ENCODE results near the gene FAM240A.

GRCh38 chr3:46664188-46664970 is 52.1 kb downstream of the FAM240A start:
- TF ChIP-seq CTCF (IDR thresholded peaks at IDR 0.05) = no peak
- no peak for TF ChIP-seq POLR2A (IDR thresholded peaks at IDR 0.05)
